Breast epithelium (tissue), 3 donors: ENCODE data around the gene PHOSPHO1.

Source experiments
- POLR2AphosphoS5 ChIP-seq, 3 donors: sonication (generic); formaldehyde crosslinking; IDR thresholded peaks; one replicate each; pipeline ENCODE4 v1.6.1; 2017; ENCODE audit warnings: antibody characterized with exemption in 3 of 3
- TF ChIP-seq, protein P1 (sequence below), 3 donors: fragments of 450-650 bp; IDR thresholded peaks; one replicate each; pipeline ENCODE4 v1.5.1; 2016 to 2017; ENCODE audit warnings: antibody characterized with exemption in 3 of 3, mild to moderate bottlenecking in 3 of 3, moderate library complexity in 3 of 3

DNA sequence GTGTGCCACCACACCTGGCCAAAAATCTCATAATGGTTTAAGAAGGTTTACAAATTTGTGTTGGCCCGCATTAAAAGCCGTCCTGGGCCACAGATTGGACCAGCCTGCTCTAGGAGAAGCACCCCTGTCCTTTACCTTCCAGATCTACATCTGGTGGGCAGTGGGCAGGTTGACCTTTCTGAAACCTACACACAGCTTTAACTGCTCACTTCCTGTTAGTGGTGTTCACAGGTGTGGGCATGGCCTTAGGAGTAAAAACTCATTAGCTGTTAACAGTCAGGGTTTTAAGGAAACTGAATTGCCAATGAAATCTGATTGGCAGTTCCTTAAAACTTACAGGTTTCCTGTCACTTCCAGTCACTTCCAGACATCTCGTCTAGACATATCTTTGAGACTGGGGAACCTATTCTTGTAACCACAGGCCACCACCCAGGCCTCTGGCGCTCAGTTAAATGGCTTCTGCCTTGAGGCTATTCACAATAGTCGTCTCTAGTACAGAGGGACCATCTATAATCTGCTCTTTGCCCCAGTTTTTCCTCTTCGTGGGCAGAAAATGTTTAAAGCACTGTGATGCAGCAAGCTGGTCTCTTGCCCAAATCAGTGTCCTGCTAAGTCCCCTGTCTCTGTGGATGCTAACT, 49.5 kb downstream of the PHOSPHO1 start:
- TF ChIP-seq, protein P1, sequence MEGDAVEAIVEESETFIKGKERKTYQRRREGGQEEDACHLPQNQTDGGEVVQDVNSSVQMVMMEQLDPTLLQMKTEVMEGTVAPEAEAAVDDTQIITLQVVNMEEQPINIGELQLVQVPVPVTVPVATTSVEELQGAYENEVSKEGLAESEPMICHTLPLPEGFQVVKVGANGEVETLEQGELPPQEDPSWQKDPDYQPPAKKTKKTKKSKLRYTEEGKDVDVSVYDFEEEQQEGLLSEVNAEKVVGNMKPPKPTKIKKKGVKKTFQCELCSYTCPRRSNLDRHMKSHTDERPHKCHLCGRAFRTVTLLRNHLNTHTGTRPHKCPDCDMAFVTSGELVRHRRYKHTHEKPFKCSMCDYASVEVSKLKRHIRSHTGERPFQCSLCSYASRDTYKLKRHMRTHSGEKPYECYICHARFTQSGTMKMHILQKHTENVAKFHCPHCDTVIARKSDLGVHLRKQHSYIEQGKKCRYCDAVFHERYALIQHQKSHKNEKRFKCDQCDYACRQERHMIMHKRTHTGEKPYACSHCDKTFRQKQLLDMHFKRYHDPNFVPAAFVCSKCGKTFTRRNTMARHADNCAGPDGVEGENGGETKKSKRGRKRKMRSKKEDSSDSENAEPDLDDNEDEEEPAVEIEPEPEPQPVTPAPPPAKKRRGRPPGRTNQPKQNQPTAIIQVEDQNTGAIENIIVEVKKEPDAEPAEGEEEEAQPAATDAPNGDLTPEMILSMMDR (IDR thresholded peaks at IDR 0.05): no peak
- no peak for TF ChIP-seq POLR2AphosphoS5 (IDR thresholded peaks at IDR 0.05)
